ENCODE measurements around the gene ERCC2. TPM values are rescaled to one million over a fixed set of nuclear protein-coding genes. Genes with fewer than 3 reads are reported as not detected.
"Not testable (repeated sequence)": the region's sequence is repeated elsewhere in the genome, so short reads cannot be mapped to it uniquely, and the experiment has no call there.

Gene ERCC2
- total RNA-seq, 2 experiments from 2014 or later, result 26.1 to 26.8 TPM

DNA sequence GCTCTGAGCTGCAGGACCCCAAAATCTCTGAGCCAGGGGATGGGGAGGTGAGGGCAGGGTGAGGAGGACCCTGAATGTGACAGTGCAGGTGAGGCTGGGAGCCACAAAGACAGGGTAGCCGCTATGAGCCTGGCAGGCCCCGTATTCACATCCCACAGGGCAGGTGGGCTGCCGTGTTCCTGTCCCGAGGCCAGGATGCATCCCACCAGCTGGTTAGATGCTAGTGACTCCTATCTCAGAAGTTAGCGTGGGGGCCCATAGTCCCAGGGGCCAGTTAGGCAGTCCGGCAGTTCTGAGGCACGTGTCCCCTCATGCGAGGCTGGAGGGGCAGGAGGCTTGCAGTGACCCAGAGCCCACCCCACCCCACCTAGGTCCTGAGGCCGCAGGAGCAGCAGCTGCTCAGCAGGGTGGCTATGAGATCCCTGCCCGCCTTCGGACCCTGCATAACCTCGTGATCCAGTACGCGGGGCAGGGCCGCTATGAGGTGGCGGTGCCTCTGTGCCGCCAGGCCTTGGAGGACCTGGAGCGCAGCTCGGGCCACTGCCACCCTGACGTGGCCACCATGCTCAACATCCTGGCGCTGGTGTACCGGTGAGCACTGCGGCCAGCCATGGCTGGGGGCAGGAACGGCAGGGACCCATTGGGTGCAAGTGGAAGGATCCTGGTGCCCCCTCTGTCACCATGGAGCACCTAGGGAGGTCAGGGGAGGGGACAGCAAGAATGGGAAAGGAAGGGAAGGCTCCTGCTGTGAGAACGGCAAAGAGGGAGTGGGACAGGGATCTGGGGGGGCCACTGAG lies 22.6 kb downstream of the ERCC2 start:
- no peak overlapping the region for H3K4me3 Mint-ChIP-seq
- DNase-seq, result no peak
- peaks cover 12% of the 10 kb centered on the region for H3K27me3 Mint-ChIP-seq
- H3K36me3 Mint-ChIP-seq, result no peaks in the 10 kb centered on the region
- H3K9me3 Mint-ChIP-seq (ENCODE audit: low read depth), result no peaks in the 10 kb centered on the region
- CTCF ChIA-PET, result interaction anchor here (1.5 kb wide), 1 partner anchor 10 kb away, joined by 6 read pairs; no protein-coding TSS in a partner anchor
- H3K4me1 Mint-ChIP-seq, result no peaks in the 10 kb centered on the region
- no peak overlapping the region for H3K27ac Mint-ChIP-seq
- ATAC-seq, result no peak

DNA sequence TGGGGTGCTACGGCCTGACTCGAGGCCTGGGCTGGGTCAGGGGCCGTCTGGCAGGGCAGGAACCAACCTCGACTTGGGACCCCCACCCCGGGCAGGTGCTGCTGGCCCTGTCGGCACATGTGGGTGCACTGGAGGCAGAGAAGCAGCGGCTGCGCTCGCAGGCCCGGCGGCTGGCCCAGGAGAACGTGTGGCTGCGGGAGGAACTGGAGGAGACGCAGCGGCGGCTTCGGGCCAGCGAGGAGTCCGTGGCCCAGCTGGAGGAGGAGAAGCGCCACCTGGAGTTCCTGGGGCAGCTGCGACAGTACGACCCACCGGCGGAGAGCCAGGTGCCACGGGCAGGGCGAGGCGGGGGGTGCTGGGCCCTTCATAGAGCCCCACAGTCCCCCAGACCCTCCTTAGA lies 23.9 kb downstream of the ERCC2 start:
- H3K27me3 Mint-ChIP-seq, result peaks cover 12% of the 10 kb centered on the region
- no peak overlapping the region for H3K4me3 Mint-ChIP-seq
- no peaks in the 10 kb centered on the region for H3K9me3 Mint-ChIP-seq (ENCODE audit: low read depth)
- DNase-seq, result no peak
- H3K4me1 Mint-ChIP-seq, result no peaks in the 10 kb centered on the region
- CTCF ChIA-PET, result no interaction called here
- ATAC-seq, result no peak
- H3K36me3 Mint-ChIP-seq, result no peaks in the 10 kb centered on the region
- H3K27ac Mint-ChIP-seq, result no peak overlapping the region

DNA sequence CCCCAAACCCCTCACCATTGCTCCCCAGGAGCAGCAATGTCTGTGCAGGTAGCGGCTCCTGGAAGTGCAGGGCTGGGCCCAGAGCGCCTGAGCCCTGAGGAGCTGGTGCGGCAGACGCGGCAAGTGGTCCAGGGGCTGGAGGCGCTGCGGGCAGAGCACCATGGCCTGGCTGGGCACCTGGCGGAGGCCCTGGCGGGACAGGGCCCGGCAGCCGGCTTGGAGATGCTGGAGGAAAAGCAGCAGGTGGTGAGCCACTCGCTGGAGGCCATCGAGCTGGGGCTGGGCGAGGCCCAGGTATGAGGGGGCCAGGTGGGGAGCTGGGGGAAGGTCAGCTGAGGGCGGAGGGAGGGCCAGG lies 24.9 kb downstream of the ERCC2 start:
- ATAC-seq (no peak), DNase-seq (no peak)
- H3K36me3 Mint-ChIP-seq, result no peaks in the 10 kb centered on the region
- no peaks in the 10 kb centered on the region for H3K4me1 Mint-ChIP-seq
- no peak overlapping the region for H3K4me3 Mint-ChIP-seq
- peaks cover 12% of the 10 kb centered on the region for H3K27me3 Mint-ChIP-seq
- H3K27ac Mint-ChIP-seq, result no peak overlapping the region
- no peaks in the 10 kb centered on the region for H3K9me3 Mint-ChIP-seq (ENCODE audit: low read depth)
- CTCF ChIA-PET, result no interaction called here

DNA sequence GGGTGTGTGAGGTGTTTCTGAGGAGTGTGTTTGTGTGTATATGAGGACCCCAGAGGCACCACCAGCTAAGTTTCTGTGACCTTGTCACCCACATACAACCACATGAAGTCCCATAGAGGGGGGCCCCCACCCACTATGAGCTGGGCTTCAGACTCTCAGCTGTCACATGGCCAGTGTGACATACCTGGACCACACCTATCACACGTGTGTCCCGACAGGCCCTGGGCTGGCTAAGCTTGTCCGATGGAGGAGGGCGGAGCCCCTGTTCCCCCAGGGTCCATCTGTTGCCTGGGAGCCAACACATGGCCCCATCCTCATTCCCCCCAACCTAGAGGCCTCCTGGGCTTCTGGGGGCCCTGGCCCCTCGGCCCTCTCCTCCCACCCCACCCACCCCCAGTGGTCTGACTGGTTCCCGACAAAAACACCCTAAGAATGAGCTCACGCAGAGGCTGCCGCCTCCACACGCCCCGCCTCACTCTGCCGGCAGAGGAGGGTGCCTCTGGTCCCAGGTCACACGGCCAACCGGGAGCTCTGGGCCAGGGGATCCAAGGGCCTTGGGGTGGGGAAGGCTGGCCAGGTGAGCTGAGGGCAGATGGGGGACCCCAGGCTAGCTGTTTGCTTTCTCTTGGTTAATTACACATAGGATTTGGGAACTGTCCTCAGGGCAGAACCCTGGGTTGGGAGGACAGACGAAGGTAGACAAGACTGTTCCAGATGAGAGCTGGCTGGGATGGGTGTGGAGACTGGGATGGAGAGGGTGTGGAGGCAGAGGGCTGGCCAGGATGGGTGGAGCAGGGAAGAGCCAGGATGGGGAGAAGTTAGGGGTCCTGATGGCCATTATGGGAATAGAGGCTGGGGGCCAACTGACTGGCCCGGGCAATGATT lies 25.5 kb downstream of the ERCC2 start:
- CTCF ChIA-PET, result no interaction called here
- H3K4me3 Mint-ChIP-seq, result no peak overlapping the region
- no peaks in the 10 kb centered on the region for H3K36me3 Mint-ChIP-seq
- DNase-seq (no peak), ATAC-seq (no peak)
- no peaks in the 10 kb centered on the region for H3K9me3 Mint-ChIP-seq (ENCODE audit: low read depth)
- no peak overlapping the region for H3K27ac Mint-ChIP-seq
- peaks cover 3% of the 10 kb centered on the region for H3K4me1 Mint-ChIP-seq
- peaks cover 16% of the 10 kb centered on the region for H3K27me3 Mint-ChIP-seq

DNA sequence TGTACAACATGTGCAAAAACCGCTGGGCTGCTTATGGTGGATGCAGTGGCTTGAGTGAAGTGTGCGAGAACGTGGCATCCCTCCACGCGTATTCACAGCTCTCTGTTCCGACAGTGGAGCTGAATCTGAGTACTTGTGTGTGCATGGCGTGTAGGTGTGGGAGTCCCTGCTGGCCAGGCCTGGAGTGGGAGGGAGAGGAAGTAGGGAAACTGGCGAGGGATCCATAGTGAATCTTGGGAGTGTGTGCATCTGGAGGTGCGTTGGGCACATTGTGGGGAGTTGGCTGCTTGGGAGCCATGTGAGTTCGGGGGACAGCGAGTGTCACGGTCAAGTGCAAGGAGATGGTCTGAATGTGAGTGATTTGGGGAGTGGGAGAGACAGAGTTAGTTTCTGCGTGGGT lies 27.5 kb downstream of the ERCC2 start:
- no peak overlapping the region for H3K4me3 Mint-ChIP-seq
- no peak overlapping the region for H3K27ac Mint-ChIP-seq
- CTCF ChIA-PET, result no interaction called here
- peaks cover 23% of the 10 kb centered on the region for H3K27me3 Mint-ChIP-seq
- peaks cover 7% of the 10 kb centered on the region for H3K4me1 Mint-ChIP-seq
- no peak for ATAC-seq
- DNase-seq, result no peak
- H3K36me3 Mint-ChIP-seq, result no peaks in the 10 kb centered on the region
- no peaks in the 10 kb centered on the region for H3K9me3 Mint-ChIP-seq (ENCODE audit: low read depth)

DNA sequence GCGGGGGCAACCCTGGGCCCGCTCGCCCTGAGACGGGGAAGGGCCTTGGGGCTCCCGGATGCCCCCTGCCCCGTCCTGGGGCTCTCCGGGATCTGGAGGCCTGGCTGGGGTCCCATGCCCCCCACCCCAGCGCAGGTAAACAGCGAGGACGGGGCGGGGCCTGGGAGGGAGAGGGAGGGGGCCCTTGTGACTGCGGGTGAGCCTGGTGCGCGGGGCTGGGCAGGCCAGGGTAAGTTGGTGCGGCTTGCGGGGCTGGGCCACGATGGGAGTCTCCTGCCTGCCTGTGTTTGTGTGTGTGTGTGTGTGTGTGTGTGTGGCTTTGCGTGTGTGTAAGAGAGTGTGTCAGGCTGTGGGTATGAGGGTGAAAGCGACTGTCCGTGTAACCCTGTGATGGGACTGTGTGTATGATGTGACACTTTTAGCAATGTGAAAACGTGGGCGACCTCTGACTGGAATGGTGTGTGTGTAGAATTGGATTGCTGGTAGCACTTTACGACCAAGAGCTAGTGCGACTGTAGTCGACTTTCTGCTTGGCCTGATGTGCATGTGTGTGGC lies 29.4 kb downstream of the ERCC2 start:
- H3K4me3 Mint-ChIP-seq, result no peak overlapping the region
- peaks cover 7% of the 10 kb centered on the region for H3K4me1 Mint-ChIP-seq
- no peaks in the 10 kb centered on the region for H3K36me3 Mint-ChIP-seq
- DNase-seq (no peak), ATAC-seq (peak; percentile 17)
- no peak overlapping the region for H3K27ac Mint-ChIP-seq
- H3K9me3 Mint-ChIP-seq (ENCODE audit: low read depth), result no peaks in the 10 kb centered on the region
- peaks cover 28% of the 10 kb centered on the region for H3K27me3 Mint-ChIP-seq
- CTCF ChIA-PET, result no interaction called here

DNA sequence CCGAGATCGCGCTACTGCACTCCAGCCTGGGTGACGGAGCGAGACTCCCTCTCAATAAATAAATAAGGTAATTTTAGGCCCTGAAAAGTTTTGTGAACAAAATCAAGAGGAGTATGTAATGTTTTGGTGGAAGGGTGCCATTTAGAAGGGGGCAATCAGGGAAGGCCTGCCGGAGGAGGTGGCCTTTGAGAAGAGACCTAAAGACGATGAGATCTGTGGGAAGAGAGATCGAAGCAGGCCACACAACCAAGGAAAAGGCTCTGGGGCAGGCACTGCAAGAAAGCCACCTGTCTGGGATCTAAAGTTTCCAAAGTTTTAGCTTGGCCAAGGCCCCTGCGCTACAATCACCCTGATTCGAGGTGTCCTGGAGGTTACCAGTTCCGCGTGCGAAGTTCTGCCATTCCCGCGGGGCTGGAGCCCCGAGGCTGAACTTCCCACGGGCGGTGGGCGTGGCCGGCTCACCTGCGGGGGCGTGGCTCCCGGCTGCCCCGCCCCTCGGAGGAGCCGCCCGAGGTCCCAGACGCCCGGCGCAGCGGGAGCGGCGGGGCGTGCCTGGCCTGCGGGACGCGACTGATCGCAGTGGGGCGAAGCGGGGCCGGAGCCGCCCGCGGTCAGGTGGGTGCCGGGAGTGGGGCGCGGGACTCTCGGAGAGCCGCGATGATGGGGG lies 30.0 kb downstream of the ERCC2 start, which contains the start of gene KLC3:
Gene KLC3 (plus strand): TSS at position 519 of the 667 bp plus-strand sequence. CDS start 4,792 bp downstream, outside the sequence.
- CTCF ChIA-PET, result interaction anchor here (1.1 to 1.4 kb wide), 2 partner anchors 176 to 323 kb away, joined by 3 read pairs; no protein-coding TSS in a partner anchor
- peak; percentile 52 for ATAC-seq
- Mint-ChIP-seq H3K4me1 (peaks cover 7% of the 10 kb centered on the region), H3K36me3 (no peaks in the 10 kb centered on the region), H3K27me3 (peaks cover 26% of the 10 kb centered on the region), H3K4me3 (peak within 1 kb of the TSS; percentile 10), H3K9me3 (ENCODE audit: low read depth) (no peaks in the 10 kb centered on the region), H3K27ac (no peak within 1 kb of the TSS)
- peak; percentile 47 for DNase-seq

DNA sequence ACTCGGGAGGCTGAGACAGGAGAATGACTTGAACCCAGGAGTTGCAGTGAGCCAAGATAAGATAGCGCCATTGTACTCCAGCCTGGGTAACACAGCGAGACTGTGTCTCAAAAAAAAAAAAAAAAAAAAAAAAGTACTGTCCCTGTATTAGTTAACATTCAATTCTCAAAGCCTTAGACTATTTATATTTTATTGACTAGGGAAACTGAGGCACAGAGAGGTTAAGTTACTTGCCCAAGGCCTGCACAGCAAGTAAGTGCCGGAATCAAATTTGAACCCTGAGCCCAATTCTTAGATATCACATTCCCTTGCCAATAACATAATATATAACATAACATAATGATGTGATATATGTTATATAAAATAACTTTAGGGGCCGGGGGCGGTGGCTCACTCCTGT lies 30.7 kb downstream of the ERCC2 start:
- H3K27me3 Mint-ChIP-seq, result peaks cover 23% of the 10 kb centered on the region
- no peak overlapping the region for H3K4me3 Mint-ChIP-seq
- peaks cover 7% of the 10 kb centered on the region for H3K4me1 Mint-ChIP-seq
- DNase-seq (no peak), ATAC-seq (no peak)
- H3K9me3 Mint-ChIP-seq (ENCODE audit: low read depth), result no peaks in the 10 kb centered on the region
- no peaks in the 10 kb centered on the region for H3K36me3 Mint-ChIP-seq
- CTCF ChIA-PET, result interaction anchor here (1.0 to 1.4 kb wide), 11 partner anchors 24 to 450 kb away, joined by 3 to 5 read pairs (median 3); partner anchors contain the start of gene MARK4
- H3K27ac Mint-ChIP-seq, result no peak overlapping the region

DNA sequence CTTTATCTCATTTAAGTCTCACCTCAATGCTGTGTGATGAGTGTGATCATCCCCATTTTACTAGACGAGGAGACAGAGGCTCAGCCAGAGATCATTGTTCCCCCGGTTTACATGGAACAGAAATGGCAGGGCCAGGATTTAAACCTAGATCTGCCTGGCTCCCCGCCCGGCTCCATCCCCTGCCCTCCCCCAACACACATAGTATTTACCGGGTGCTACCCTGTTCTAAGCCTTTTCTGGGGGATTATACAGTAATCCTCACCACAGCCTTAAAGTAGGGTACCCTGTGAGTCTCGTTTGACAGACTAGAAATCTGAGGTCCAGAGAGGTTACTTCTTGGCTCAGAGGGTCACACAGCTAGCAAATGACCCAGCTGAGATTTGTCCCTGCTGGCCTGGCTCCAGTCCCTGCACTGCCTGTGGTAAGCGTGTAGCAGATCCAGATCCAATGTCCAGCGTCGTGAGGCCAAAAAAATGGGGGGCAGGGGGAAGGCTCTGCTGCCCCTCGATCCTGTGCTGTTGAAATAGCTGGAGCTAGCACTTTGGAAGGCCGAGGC lies 33.6 kb downstream of the ERCC2 start:
- H3K27me3 Mint-ChIP-seq, result peaks cover 20% of the 10 kb centered on the region
- CTCF ChIA-PET, result interaction anchor here (2.3 kb wide), 2 partner anchors 12 to 88 kb away, joined by 6 read pairs; no protein-coding TSS in a partner anchor
- DNase-seq (no peak), ATAC-seq (no peak)
- H3K36me3 Mint-ChIP-seq, result no peaks in the 10 kb centered on the region
- H3K4me3 Mint-ChIP-seq, result no peak overlapping the region
- no peaks in the 10 kb centered on the region for H3K9me3 Mint-ChIP-seq (ENCODE audit: low read depth)
- peaks cover 7% of the 10 kb centered on the region for H3K4me1 Mint-ChIP-seq
- H3K27ac Mint-ChIP-seq, result no peak overlapping the region

DNA sequence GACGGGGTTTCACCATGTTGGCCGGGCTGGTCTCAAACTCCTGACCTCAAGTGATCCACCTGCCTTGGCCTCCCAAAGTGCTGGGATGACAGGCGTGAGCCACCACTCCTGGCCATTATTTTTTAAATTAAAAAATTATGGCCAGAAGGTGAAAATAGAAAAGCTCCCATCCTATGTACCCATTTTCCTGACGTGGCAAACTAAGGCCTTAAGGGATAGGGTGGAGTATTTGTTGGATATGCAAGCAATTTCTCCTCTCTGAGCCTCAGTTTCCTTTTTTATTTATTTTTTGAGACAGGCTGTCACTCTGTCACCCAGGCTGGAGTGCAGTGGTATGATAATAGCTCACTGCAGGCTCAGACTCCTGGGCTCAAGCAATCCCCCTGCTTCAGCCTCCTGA lies 35.5 kb downstream of the ERCC2 start:
- H3K4me1 Mint-ChIP-seq; H3K36me3 Mint-ChIP-seq; H3K9me3 Mint-ChIP-seq (ENCODE audit: low read depth); H3K27ac Mint-ChIP-seq; ATAC-seq; H3K4me3 Mint-ChIP-seq; DNase-seq: not testable (repeated sequence)
- CTCF ChIA-PET, result interaction anchor here (0.7 kb wide), 1 partner anchor 7 kb away, joined by 3 read pairs; no protein-coding TSS in a partner anchor
- peaks cover 16% of the 10 kb centered on the region for H3K27me3 Mint-ChIP-seq

DNA sequence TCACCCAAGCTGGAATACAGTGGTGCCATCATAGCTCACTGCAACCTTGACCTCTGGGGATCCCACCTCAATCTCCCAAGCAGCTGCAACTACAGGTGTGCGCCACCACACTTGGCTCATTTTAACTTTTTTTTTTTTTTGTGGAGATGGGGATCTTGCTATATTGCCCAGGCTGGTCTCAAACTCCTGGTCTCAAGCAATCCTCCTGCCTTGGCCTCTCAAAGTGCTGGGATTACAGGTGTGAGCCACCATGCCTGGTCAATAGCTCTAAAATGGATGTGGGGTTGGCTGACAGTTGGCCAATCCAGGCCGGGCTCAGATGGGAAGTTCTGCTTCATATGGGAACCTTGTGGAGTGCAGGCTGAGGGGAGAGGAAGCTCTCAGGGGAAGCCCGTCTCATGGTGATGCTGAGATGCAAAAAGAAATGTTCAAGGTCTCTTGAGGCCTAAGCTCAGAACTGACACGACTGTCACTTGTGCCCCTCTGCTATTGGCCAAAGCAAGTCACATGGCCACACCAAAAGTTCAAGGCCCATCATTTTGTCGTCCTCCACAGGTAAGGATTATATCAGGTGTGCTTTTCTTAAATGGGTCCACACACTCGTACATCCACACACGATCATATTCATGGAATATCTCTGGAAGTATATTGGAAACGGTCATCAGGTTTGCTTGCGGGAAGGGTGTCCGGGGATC lies 36.6 kb downstream of the ERCC2 start:
- no peaks in the 10 kb centered on the region for H3K36me3 Mint-ChIP-seq
- no peaks in the 10 kb centered on the region for H3K9me3 Mint-ChIP-seq (ENCODE audit: low read depth)
- no peak overlapping the region for H3K4me3 Mint-ChIP-seq
- no peak overlapping the region for H3K27ac Mint-ChIP-seq
- H3K27me3 Mint-ChIP-seq, result peaks cover 15% of the 10 kb centered on the region
- peaks cover 4% of the 10 kb centered on the region for H3K4me1 Mint-ChIP-seq
- DNase-seq, result no peak
- ATAC-seq, result no peak
- CTCF ChIA-PET, result no interaction called here

DNA sequence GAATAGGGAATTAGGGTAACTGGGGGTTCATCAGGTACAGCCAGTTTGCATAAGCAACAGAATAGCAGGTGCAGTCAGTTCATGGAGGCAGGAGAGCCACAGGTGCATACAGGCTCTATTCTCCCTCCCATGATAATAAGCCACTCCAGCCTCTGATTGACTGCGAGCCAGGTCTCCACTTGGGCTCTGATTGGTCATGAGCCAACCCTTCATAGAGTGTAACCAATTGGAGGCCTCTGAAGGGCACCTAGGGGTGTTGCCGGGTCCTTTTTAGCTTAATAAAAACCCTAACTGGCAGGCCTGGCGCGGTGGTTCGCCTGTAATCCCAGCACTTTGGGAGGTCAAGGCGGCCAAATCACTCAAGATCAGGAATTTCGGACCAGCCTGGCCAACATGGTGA lies 39.0 kb downstream of the ERCC2 start:
- CTCF ChIA-PET, result no interaction called here
- ATAC-seq (no peak), DNase-seq (no peak)
- H3K4me1 Mint-ChIP-seq, result peaks cover under 1% of the 10 kb centered on the region
- no peaks in the 10 kb centered on the region for H3K36me3 Mint-ChIP-seq
- H3K4me3 Mint-ChIP-seq, result no peak overlapping the region
- no peak overlapping the region for H3K27ac Mint-ChIP-seq
- H3K9me3 Mint-ChIP-seq (ENCODE audit: low read depth), result no peaks in the 10 kb centered on the region
- H3K27me3 Mint-ChIP-seq, result peaks cover 10% of the 10 kb centered on the region
